Inferior parietal cortex (tissue), 1 donor: Measurements from ENCODE around the gene AMBRA1.
"Not testable (repeated sequence)": the region's sequence is repeated elsewhere in the genome, so short reads cannot be mapped to it uniquely, and the experiment has no call there.

Experiments used
- DNase-seq: peaks from one replicate; pipeline ENCODE4 v3.0.0-alpha.2; 2016; ENCODE audit errors: extremely low spot score

AMBRA1 gene

DNA sequence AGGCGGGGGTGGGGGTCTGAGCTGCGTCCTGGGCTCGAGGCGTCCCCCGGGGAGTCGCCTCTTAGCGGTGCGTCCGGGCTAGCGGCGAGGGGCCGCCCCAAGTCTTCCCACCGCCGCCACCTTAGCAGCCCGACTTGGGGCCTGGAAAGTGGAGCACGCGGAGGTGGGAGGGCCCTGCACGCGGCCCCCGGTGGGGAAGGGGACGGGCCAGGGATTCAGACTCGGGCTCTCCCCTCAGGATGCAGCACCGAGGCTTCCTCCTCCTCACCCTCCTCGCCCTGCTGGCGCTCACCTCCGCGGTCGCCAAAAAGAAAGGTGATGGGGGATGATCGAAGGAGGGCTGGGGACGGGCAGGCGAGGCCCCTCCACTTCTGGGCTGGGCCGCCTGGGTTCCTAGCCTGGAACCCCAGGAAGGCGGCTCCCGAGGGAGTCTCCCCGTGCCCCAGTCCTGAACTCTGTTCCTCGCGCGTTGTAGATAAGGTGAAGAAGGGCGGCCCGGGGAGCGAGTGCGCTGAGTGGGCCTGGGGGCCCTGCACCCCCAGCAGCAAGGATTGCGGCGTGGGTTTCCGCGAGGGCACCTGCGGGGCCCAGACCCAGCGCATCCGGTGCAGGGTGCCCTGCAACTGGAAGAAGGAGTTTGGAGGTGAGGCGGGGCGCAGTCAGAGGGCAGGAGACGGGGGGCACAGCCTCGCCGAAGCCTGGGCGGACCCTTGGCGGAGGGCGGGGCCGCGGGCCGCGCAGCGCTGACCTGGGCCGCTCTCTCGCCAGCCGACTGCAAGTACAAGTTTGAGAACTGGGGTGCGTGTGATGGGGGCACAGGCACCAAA lies 211.8 kb downstream of the AMBRA1 start:
- DNase-seq, result no peak

DNA sequence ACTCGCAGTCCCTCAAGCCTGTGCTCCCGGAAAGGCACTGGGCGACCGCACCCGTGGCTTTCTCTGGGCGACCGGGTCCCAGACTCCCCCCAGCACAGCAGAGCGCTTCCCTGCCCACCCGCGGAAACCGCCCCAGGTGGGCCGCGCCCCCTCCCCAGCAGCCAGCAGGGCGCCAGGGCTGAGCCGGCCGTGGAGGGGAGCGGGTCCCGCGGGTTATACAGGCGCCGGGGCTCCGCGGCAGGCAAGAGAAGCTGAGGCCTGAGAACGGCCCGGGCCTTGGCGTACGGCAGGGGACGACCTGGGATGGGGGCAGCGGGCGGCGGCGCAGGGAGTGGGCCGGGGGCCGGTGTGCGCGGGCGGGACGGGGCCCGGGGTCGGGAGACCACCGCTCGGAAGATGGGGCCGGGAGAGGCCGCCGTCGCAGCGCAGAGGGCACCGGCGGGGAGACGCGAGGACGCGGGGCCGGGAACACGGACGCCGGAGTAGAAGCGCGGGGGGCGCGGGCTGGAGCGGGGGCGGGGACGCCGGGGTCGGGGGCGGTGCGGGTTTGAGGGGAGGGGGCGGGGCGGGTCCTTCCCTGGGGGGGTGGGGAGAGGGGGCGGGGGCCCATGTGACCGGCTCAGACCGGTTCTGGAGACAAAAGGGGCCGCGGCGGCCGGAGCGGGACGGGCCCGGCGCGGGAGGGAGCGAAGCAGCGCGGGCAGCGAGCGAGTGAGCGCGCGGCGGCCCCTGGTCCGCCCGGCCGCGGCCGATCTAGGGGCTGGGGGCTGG lies 212.6 kb downstream of the AMBRA1 start, which contains the start of gene MDK:
Gene MDK, plus strand, starts transcription at position 622 of the 771 bp plus-strand sequence. CDS start 389 bp downstream, outside the sequence.
- DNase-seq, result no peak

DNA sequence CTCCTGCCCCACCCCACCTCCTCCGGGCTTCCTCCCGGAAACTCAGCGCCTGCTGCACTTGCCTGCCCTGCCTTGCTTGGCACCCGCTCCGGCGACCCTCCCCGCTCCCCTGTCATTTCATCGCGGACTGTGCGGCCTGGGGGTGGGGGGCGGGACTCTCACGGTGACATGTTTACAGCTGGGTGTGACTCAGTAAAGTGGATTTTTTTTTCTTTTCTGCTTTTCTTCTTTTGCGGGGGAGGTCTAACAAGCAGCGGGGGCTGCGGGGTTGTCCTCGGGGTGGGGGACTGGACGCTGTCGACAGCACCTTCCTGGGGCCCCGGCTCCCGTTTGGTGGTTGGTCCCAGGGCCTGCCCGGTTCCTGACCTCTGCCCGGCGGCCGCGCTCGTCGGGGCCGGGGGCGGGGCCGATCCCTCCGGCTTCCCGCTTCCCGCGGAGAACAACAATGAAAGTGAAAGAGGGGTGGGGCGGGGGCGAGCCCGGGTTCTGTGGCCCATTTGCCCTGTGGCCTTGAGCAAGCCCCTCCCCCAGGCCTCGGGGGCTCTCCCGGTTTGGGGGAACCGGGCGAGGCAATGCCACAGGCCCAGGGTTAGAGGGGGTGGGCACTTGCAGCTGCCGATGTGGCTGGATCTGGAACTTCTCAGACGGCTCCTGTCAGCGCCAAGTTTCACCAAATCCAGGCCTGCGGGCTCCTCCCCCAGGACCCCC lies 213.3 kb downstream of the AMBRA1 start:
- no peak for DNase-seq

DNA sequence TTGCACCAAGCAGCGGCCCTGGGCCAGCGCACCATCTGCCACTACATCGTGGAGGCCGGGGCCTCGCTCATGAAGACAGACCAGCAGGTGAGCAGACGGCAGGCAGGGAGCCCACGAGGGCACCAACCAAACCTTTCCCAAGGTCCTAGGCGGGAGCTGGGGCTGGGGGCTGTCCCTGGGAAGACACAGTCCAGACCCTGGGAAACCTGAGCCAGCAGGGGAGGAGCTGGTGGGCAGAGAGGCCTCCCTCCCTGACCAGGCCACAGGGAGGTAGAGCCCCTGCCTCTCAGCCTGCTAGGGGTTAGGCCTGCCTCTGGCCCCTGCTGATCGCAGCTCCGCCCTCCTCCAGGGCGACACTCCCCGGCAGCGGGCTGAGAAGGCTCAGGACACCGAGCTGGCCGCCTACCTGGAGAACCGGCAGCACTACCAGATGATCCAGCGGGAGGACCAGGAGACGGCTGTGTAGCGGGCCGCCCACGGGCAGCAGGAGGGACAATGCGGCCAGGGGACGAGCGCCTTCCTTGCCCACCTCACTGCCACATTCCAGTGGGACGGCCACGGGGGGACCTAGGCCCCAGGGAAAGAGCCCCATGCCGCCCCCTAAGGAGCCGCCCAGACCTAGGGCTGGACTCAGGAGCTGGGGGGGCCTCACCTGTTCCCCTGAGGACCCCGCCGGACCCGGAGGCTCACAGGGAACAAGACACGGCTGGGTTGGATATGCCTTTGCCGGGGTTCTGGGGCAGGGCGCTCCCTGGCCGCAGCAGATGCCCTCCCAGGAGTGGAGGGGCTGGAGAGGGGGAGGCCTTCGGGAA lies 214.1 kb downstream of the AMBRA1 start:
- not testable (repeated sequence) for DNase-seq

DNA sequence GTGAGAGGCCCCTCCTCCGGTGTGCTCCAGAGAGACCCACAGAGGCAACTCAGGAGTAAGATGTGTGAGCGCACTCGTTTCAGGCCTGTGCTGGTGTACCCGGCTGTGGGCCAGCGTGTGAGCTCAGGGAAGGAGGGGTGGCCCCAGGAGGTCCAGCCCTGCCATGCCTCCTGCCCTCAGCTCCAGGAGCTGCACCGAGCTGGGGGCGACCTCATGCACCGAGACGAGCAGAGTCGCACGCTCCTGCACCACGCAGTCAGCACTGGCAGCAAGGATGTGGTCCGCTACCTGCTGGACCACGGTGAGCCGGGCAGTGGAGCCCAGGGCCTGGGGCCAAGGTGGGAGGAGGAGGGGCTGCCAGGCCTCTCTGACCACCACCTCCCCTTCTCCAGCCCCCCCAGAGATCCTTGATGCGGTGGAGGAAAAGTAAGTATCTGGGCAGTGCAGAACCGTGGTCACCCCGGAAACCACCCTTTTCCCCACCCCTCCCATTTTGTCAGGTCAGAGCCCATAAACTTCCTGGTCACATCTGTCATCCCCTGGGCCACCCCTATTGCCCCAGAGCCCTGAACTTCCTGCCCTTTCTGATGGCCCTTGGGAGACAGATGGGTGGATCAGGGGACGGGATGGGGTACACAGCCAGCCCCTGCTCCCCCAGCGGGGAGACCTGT lies 214.9 kb downstream of the AMBRA1 start:
- DNase-seq, result no peak

DNA sequence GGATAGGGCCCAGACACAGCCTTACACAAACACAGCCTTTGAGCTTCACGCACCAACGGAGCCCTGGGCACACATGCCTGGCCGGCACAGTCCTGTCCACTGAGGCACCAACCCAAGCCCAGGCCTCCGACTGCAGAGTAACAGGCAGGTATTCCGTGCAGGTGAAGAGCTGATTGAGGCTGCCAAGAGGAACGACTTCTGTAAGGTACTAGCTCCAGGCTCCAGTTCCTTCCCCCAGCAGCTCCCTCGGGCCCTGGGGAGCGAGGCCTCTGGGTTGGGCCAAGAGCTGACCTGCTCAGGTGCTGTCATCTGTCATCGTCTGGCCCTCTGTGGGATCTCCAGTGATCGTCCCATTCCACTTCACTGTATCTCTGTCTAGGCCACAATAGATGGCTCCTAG lies 215.5 kb downstream of the AMBRA1 start:
- no peak for DNase-seq

DNA sequence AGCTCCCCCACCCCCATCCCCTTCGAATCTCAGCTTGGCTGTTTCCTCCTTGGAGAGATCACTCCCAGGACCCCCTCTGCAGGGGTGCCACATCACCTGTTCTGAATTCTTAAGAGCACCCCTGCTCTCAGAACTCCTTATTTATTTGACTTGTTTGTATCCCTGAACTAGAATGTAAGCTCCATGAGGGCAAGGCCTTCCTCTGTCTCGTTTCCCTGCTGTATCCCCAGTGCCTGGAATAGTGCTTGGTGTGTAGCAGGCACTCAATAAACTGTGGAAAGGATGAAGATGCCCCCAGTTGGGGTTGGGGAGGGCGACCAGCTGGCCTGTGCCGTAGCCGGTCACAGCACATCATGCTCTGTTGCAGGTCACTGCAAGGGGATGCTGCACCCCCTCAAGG lies 216.0 kb downstream of the AMBRA1 start:
- no peak for DNase-seq

DNA sequence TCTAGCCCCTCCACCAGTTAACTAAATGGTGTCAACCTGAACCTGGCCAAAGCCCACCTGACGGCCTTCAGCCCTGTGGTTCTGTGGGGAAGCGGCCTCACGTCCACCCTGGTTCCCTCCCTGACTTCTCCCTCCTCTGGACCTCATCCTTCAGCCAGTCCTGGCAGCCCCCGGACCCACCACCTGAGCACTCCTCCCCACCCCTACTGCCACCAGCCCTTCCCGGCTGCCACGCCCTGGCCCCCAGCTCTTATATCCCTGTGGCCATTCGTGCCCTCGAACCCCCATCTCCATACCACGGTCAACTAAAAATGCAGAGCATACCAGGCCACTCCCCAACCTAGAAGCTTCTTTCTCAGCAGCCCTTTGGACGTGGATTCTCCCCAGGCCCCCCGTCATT lies 216.5 kb downstream of the AMBRA1 start:
- DNase-seq, result no peak

DNA sequence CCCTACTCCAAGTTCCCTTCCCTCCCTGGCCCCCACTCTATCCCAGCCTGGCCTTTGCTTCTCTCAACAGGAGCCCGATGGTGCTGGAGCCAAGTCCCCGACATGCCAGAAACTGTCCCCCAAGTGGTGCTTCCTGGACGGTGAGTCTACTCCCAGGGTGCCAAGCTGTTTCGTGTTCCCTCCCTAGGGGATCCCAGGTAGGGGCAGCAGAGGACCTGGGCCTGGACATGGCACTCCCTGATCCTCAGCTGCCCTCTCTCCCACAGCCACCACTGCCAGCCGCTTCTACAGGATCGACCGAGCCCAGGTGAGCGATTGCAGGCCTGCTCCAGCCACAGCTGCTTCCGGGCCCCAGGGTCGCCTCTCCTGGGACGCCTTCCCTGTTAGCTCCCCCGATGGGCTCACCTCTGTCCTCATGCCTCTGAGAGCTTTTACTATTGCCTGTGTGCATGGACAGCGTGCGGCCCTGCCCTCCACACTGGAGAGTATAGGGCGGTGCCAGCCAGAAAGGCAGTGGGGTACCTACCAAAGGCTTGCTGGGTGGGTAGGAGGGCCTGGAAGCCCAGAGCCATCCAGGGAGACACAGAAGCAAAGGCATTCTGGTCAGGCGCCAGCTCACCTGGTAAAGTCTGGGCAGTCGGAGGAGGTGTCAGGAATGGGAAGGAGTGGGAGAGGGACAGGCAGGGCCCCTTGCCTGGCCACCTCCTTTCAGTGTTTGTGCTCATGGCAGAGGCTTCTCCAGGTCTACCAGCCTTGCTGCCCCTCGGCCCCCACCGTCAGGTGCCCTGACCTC lies 217.4 kb downstream of the AMBRA1 start:
- no peak for DNase-seq

DNA sequence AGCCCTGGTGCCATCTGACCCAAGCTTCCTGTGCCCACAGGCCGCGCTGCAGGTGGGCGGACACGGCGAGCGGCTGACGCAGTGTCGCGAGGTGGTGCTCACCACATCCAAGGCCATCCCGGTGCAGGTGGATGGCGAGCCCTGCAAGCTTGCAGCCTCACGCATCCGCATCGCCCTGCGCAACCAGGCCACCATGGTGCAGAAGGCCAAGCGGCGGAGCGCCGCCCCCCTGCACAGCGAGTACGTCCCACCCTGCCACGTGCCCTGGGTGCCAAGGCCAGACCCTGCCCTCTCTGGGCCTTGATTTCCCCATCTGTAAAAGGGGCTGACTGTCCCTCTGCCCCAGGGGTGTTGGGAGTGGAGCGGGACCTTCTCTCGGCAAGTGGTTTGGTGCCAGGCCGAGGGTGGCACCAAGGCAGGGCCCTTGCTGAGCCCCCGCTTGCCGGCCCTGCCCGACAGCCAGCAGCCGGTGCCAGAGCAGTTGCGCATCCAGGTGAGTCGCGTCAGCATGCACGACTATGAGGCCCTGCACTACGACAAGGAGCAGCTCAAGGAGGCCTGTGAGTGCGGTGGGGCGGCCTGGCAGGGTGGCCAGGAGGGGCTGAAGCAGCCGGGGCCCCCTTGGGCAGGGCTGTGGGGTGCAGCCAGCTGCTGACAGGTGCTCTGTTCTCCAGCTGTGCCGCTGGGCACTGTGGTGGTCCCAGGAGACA lies 218.3 kb downstream of the AMBRA1 start:
- no peak for DNase-seq

DNA sequence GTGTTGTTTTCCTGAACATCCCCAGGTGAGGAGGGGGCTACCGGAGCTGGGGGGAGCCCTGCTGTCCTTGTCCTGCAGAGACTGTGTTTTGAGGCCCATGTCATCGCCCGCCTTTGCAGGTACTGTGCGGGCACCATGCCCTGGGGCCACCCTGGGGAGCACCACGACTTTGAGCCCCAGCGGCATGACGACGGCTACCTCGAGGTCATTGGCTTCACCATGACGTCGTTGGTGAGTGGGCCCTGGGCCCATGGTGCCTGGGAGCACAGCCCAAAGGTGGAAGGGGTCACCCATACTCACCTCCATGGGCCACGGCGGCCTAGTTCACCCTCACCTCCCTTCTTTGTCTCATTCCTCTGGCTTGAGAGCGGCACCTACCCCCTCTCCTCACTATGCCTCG lies 219.0 kb downstream of the AMBRA1 start:
- DNase-seq, result no peak

DNA sequence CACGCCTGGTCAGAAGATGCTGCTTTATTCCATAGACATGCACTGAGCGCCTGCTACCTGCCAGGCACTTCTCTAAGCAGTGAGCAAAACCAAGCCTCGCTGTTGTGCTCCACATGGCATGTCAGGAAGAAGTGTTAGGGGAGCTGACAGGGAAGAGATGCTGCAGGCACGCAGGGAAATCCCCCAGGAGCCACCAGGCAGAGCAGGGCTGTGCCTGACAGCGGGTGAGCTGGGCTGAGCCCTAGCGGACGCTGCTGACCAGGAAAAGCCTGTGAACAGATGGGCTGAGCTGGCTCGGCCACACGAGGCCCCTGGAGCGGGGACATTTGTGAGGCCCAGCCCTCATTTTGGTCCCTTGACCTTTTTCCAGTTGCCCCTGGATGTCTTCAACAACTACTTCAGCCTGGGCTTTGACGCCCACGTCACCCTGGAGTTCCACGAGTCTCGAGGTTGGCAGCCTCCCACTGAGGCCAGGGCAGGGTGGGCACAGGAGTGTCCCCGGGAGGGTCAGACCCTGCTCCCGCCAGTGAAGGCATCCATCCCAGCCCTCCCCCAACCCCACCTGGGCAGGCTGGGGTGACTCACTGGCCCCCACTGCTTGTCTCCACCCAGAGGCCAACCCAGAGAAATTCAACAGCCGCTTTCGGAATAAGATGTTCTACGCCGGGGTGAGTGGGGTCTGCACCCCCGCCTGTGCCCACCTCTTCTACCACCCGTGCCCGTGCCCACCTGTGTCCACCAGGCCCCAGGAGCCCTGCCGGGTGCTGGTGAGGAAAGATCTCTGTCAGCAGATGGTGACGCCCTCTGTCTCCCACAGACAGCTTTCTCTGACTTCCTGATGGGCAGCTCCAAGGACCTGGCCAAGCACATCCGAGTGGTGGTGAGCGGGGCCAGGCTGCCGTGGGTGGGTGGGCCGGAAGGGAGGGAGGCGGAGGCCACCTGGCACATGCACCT lies 219.8 kb downstream of the AMBRA1 start:
- DNase-seq, result no peak

DNA sequence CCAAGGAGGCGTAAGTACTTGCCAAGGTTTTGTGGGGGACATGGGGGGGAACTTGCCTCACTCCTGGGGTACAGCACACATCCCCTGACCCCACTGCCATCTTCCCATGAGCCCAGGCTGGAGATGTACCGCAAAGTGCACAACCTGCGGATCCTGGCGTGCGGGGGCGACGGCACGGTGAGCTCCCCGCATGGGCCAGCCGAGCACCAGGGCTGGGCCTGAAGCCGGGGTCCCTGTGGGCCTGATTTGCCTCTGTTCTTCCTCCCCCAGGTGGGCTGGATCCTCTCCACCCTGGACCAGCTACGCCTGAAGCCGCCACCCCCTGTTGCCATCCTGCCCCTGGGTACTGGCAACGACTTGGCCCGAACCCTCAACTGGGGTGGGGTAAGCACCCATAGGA lies 221.3 kb downstream of the AMBRA1 start:
- not testable (repeated sequence) for DNase-seq

DNA sequence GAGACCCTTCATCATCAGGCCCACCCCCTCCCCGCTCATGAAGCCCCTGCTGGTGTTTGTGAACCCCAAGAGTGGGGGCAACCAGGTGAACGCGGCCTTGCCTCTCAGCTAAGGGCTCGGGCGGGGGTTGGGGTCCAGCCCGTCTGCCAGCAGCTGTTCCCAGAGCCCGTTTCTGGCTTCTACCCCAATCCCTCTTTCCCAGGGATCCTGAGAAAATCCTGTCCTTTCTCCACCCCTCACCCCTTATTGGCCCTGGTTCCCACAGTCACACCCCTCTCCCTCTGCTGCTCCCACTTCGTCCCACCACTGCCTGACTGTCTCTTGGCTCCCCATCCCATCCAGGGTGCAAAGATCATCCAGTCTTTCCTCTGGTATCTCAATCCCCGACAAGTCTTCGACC lies 221.7 kb downstream of the AMBRA1 start:
- DNase-seq, result no peak

DNA sequence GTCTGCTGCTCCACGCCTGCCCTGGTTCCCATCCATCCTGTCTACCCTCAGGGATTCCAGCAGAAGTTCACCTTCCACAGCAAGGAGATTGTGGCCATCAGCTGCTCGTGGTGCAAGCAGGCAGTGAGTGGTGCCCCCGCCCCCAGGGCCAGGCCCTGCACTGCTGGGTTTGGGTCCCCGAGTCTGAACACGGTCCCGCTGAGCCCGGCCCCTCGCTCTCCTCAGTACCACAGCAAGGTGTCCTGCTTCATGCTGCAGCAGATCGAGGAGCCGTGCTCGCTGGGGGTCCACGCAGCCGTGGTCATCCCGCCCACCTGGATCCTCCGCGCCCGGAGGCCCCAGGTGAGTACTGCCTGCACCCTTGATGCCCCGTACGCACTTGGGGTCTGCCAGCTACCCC lies 222.6 kb downstream of the AMBRA1 start:
- not testable (repeated sequence) for DNase-seq

DNA sequence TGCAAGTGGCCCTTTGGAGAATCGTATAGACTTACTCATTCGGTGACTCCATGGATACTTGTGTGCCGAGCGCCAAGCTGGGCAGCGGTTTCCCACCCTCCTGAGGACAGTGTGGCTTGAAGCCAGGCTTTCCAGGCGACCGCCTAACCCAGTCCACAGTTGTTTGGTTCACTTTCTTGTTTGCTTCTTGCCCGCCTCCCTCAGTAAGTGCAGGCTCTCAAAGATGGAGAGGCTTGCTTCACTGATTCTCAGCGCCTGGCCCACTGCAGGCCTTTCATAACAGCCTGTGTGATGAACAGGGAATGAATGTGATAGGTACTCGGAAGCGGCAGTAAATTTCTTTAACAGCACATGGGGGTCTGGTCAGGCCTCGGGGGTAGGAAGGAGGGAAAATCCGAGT lies 223.6 kb downstream of the AMBRA1 start:
- DNase-seq, result no peak

DNA sequence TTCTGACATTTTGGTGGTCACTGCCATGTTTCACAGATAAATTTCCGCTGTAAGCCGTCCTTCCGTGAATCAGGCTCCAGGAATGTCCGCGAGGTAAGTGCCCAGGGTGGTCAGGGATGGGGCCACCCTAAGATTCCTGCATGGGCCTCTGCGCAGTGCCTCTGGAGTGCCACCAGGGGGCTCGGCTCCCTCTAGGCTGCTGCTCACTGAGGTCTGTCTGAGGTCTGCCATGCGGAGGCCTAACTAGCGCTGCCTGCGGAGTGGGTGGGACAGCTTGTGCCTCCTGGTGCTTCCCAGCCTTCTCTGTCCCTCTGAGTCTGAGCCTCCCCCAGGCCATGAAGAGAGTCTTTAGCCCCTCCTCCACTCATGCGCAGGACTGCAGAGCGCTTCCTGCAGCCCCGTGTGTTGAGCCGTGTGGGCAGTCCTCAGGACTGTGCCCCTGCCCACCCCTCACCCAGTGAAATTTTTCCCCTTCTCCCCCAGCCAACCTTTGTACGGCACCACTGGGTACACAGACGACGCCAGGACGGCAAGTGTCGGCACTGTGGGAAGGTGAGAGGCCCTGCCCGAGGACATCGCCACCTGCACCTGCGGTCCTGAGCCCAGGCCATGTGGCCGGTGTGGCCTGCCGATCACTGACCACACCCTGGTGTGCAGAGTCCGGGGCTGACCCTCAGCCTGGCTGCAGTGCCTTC lies 224.2 kb downstream of the AMBRA1 start:
- no peak for DNase-seq

DNA sequence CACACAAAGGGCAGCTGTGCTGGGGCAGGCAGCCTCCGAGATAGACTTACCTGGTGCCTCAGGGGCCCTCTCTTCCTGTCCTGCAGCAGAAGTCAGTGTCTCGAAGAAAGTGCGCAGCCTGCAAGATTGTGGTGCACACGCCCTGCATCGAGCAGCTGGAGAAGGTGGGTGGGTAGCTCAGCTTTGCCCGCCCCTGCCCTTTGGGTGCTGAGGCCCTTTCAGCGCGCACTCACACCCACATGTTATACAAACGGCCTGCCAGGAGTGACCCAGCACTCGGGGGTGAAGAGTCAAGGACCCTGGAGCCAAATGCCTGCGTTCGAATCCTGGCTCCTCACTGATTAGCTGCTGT lies 225.9 kb downstream of the AMBRA1 start:
- no peak for DNase-seq
